Activated naive CD4-positive, alpha-beta T cell treated with anti-CD3 and anti-CD28 coated beads, Interleukin-2, amount 50 U/mL, for 24 hours (primary cell): ENCODE results near the gene DNAI1.
A peak's percentile ranks its signal among the peaks of the same experiment; 100 is the strongest.

Source experiments
- H3K27ac Mint-ChIP-seq: one replicate; pipeline ENCODE4 v1.8.0; 2021; ENCODE audit warnings: mild to moderate bottlenecking, mixed read lengths
- H3K27me3 Mint-ChIP-seq: one replicate; pipeline ENCODE4 v1.8.0; 2021; ENCODE audit warnings: mixed read lengths
- H3K36me3 Mint-ChIP-seq: one replicate; pipeline ENCODE4 v1.8.0; 2021; ENCODE audit warnings: mixed read lengths
- H3K4me1 Mint-ChIP-seq: one replicate; pipeline ENCODE4 v1.8.0; 2021; ENCODE audit warnings: mixed read lengths
- H3K4me3 Mint-ChIP-seq: one replicate; pipeline ENCODE4 v1.8.0; 2021; ENCODE audit warnings: mild to moderate bottlenecking, mixed read lengths
- H3K9me3 Mint-ChIP-seq: one replicate; pipeline ENCODE4 v1.8.0; 2021; ENCODE audit warnings: mixed read lengths

The DNAI1 gene

GRCh38 chr9:34442770-34443169, 15.8 kb upstream of the DNAI1 start:
- H3K27ac Mint-ChIP-seq = no peak overlapping the region
- peaks cover 14% of the 10 kb centered on the region for H3K4me1 Mint-ChIP-seq
- H3K4me3 Mint-ChIP-seq = no peak overlapping the region
- H3K9me3 Mint-ChIP-seq = no peaks in the 10 kb centered on the region
- peaks cover 3% of the 10 kb centered on the region for H3K36me3 Mint-ChIP-seq
- no peaks in the 10 kb centered on the region for H3K27me3 Mint-ChIP-seq

- no peak overlapping the region for H3K4me3 Mint-ChIP-seq
- H3K36me3 Mint-ChIP-seq = peaks cover 3% of the 10 kb centered on the region
- peaks cover 14% of the 10 kb centered on the region for H3K4me1 Mint-ChIP-seq
- H3K9me3 Mint-ChIP-seq = no peaks in the 10 kb centered on the region
- peak overlapping the region; percentile 31 for H3K27ac Mint-ChIP-seq
- no peaks in the 10 kb centered on the region for H3K27me3 Mint-ChIP-seq
Observed at GRCh38 chr9:34443533-34443932, 15.1 kb upstream of the DNAI1 start.

GRCh38 chr9:34443976-34444375, 14.6 kb upstream of the DNAI1 start:
- Mint-ChIP-seq H3K9me3 (no peaks in the 10 kb centered on the region), H3K4me1 (peaks cover 14% of the 10 kb centered on the region), H3K27me3 (no peaks in the 10 kb centered on the region), H3K4me3 (no peak overlapping the region), H3K27ac (no peak overlapping the region), H3K36me3 (peaks cover under 1% of the 10 kb centered on the region)

GRCh38 chr9:34446468-34446891, 12.1 kb upstream of the DNAI1 start:
- no peaks in the 10 kb centered on the region for H3K27me3 Mint-ChIP-seq
- H3K36me3 Mint-ChIP-seq = peaks cover 4% of the 10 kb centered on the region
- H3K9me3 Mint-ChIP-seq = no peaks in the 10 kb centered on the region
- H3K4me3 Mint-ChIP-seq = no peak overlapping the region
- H3K4me1 Mint-ChIP-seq = peaks cover 11% of the 10 kb centered on the region
- H3K27ac Mint-ChIP-seq = no peak overlapping the region

- Mint-ChIP-seq H3K9me3 (no peaks in the 10 kb centered on the region), H3K4me1 (peaks cover 6% of the 10 kb centered on the region), H3K27me3 (no peaks in the 10 kb centered on the region), H3K4me3 (no peak overlapping the region), H3K27ac (no peak overlapping the region), H3K36me3 (peaks cover 4% of the 10 kb centered on the region)
Observed at GRCh38 chr9:34446951-34447350, 11.7 kb upstream of the DNAI1 start.

GRCh38 chr9:34450644-34451043, 8.0 kb upstream of the DNAI1 start:
- H3K4me3 Mint-ChIP-seq = no peak overlapping the region
- H3K27me3 Mint-ChIP-seq = no peaks in the 10 kb centered on the region
- peaks cover 16% of the 10 kb centered on the region for H3K4me1 Mint-ChIP-seq
- H3K36me3 Mint-ChIP-seq = peaks cover 7% of the 10 kb centered on the region
- H3K27ac Mint-ChIP-seq = no peak overlapping the region
- no peaks in the 10 kb centered on the region for H3K9me3 Mint-ChIP-seq

- Mint-ChIP-seq H3K4me1 (peaks cover 18% of the 10 kb centered on the region), H3K27me3 (no peaks in the 10 kb centered on the region), H3K27ac (no peak overlapping the region), H3K36me3 (peaks cover 7% of the 10 kb centered on the region), H3K9me3 (no peaks in the 10 kb centered on the region), H3K4me3 (no peak overlapping the region)
Observed at GRCh38 chr9:34451135-34451534, 7.5 kb upstream of the DNAI1 start.

GRCh38 chr9:34451545-34451944, 7.1 kb upstream of the DNAI1 start:
- Mint-ChIP-seq H3K4me1 (peaks cover 22% of the 10 kb centered on the region), H3K9me3 (no peaks in the 10 kb centered on the region), H3K36me3 (peaks cover 7% of the 10 kb centered on the region), H3K27ac (no peak overlapping the region), H3K4me3 (no peak overlapping the region), H3K27me3 (no peaks in the 10 kb centered on the region)

GRCh38 chr9:34452568-34452967, 6.0 kb upstream of the DNAI1 start:
- Mint-ChIP-seq H3K27ac (peak overlapping the region; percentile 33), H3K36me3 (peaks cover 7% of the 10 kb centered on the region), H3K4me1 (peaks cover 32% of the 10 kb centered on the region), H3K9me3 (no peaks in the 10 kb centered on the region), H3K4me3 (no peak overlapping the region), H3K27me3 (no peaks in the 10 kb centered on the region)

GRCh38 chr9:34454571-34455065, 4.0 kb upstream of the DNAI1 start:
- no peaks in the 10 kb centered on the region for H3K9me3 Mint-ChIP-seq
- peaks cover 41% of the 10 kb centered on the region for H3K4me1 Mint-ChIP-seq
- H3K4me3 Mint-ChIP-seq = no peak overlapping the region
- peaks cover 7% of the 10 kb centered on the region for H3K36me3 Mint-ChIP-seq
- no peak overlapping the region for H3K27ac Mint-ChIP-seq
- no peaks in the 10 kb centered on the region for H3K27me3 Mint-ChIP-seq

GRCh38 chr9:34456151-34456550, 2.5 kb upstream of the DNAI1 start:
- Mint-ChIP-seq H3K36me3 (peaks cover 4% of the 10 kb centered on the region), H3K27me3 (no peaks in the 10 kb centered on the region), H3K27ac (peak overlapping the region; percentile 48), H3K9me3 (no peaks in the 10 kb centered on the region), H3K4me1 (peaks cover 43% of the 10 kb centered on the region), H3K4me3 (peak overlapping the region; percentile 32)

GRCh38 chr9:34456746-34457145, 1.9 kb upstream of the DNAI1 start:
- peaks cover 2% of the 10 kb centered on the region for H3K36me3 Mint-ChIP-seq
- peak overlapping the region; percentile 90 for H3K4me3 Mint-ChIP-seq
- no peaks in the 10 kb centered on the region for H3K27me3 Mint-ChIP-seq
- H3K9me3 Mint-ChIP-seq = no peaks in the 10 kb centered on the region
- no peak overlapping the region for H3K27ac Mint-ChIP-seq
- H3K4me1 Mint-ChIP-seq = peaks cover 41% of the 10 kb centered on the region

- Mint-ChIP-seq H3K36me3 (peaks cover 2% of the 10 kb centered on the region), H3K27me3 (no peaks in the 10 kb centered on the region), H3K9me3 (no peaks in the 10 kb centered on the region), H3K27ac (peak overlapping the region; percentile 63), H3K4me3 (peak overlapping the region; percentile 90), H3K4me1 (peaks cover 41% of the 10 kb centered on the region)
Observed at GRCh38 chr9:34457266-34458012, 1.2 kb upstream of the DNAI1 start.

GRCh38 chr9:34458959-34459340, 345 bp downstream of the DNAI1 start:
- H3K36me3 Mint-ChIP-seq = no peaks in the 10 kb centered on the region
- H3K4me1 Mint-ChIP-seq = peaks cover 36% of the 10 kb centered on the region
- H3K9me3 Mint-ChIP-seq = no peaks in the 10 kb centered on the region
- H3K27me3 Mint-ChIP-seq = no peaks in the 10 kb centered on the region
- H3K27ac Mint-ChIP-seq = no peak overlapping the region
- H3K4me3 Mint-ChIP-seq = peak overlapping the region; percentile 93

GRCh38 chr9:34459356-34459755, 751 bp downstream of the DNAI1 start:
- Mint-ChIP-seq H3K9me3 (no peaks in the 10 kb centered on the region), H3K4me1 (peaks cover 36% of the 10 kb centered on the region), H3K27me3 (no peaks in the 10 kb centered on the region), H3K4me3 (peak overlapping the region; percentile 93), H3K36me3 (no peaks in the 10 kb centered on the region), H3K27ac (peak overlapping the region; percentile 31)

GRCh38 chr9:34459941-34460340, 1.3 kb downstream of the DNAI1 start:
- Mint-ChIP-seq H3K4me1 (peaks cover 30% of the 10 kb centered on the region), H3K27ac (no peak overlapping the region), H3K27me3 (no peaks in the 10 kb centered on the region), H3K36me3 (no peaks in the 10 kb centered on the region), H3K4me3 (no peak overlapping the region), H3K9me3 (no peaks in the 10 kb centered on the region)
